Measurements from ENCODE around the gene PCCA. TPM values are rescaled to one million over a fixed set of nuclear protein-coding genes. Genes with fewer than 3 reads are reported as not detected.

PCCA gene
- polyA plus RNA-seq, 1 experiment = 22.6 TPM

GRCh38 chr13:100388923-100389322, 300.0 kb downstream of the PCCA start:
- ChIA-PET CTCF (interaction anchor here (1.0 kb wide), 1 partner anchor 18 kb away, joined by 3 read pairs; no protein-coding TSS in a partner anchor), POLR2A (no interaction called here)
- Histone ChIP-seq H3K9me3 (ENCODE audit: control insufficient read depth, insufficient read depth, low read length) (no peaks in the 10 kb centered on the region), H3K27ac (ENCODE audit: low read depth, low read length) (no peak overlapping the region), H3K4me3 (ENCODE audit: low read depth, low read length) (no peak overlapping the region), H3K27me3 (ENCODE audit: control insufficient read depth, insufficient read depth, low read length) (no peaks in the 10 kb centered on the region)
- no peak for TF ChIP-seq CTCF (IDR thresholded peaks at IDR 0.05; ENCODE audit: low read depth, low read length)
- no peak for DNase-seq (ENCODE audit: low read depth, low spot score)

DNA sequence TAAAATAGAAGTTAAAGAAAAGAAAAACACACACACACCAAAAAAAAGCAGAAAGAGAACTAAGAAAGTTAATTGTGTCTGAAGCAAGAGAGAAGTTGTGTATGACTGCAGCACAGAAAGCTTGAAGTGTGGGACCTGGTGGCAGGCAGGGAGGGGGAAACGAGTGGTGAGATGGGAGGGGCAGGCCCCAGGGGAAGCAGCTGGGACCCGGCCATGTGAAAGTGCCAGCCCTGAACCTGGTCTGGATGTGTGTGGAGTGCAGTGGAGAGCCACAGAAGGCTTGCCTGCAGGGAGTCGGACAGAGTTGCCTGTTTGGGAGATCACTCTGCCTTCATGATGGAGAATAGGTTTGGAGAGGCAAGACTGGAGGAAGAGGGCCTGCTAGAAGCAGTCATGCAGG, 300.7 kb downstream of the PCCA start:
- CTCF ChIA-PET = interaction anchor here (1.0 kb wide), 1 partner anchor 19 kb away, joined by 3 read pairs; no protein-coding TSS in a partner anchor
- TF ChIP-seq CTCF (IDR thresholded peaks at IDR 0.05; ENCODE audit: low read depth, low read length) = no peak
- no peak for DNase-seq (ENCODE audit: low read depth, low spot score)
- Histone ChIP-seq H3K9me3 (ENCODE audit: control insufficient read depth, insufficient read depth, low read length) (no peaks in the 10 kb centered on the region), H3K27ac (ENCODE audit: low read depth, low read length) (no peak overlapping the region), H3K4me3 (ENCODE audit: low read depth, low read length) (no peak overlapping the region), H3K27me3 (ENCODE audit: control insufficient read depth, insufficient read depth, low read length) (no peaks in the 10 kb centered on the region)
- POLR2A ChIA-PET = no interaction called here

- H3K27ac ChIP-seq (ENCODE audit: low read depth, low read length) = peak overlapping the region; percentile 94
- peak; percentile 98 for DNase-seq (ENCODE audit: low read depth, low spot score)
- ChIA-PET POLR2A (interaction anchor here (0.5 to 1.9 kb wide), 10 partner anchors 9 to 884 kb away, joined by 3 to 14 read pairs (median 7); partner anchors contain the start of gene PCCA), CTCF (interaction anchor here (0.7 to 1.9 kb wide), 3 partner anchors 68 to 477 kb away, joined by 3 to 5 read pairs (median 3); no protein-coding TSS in a partner anchor)
- H3K4me3 ChIP-seq (ENCODE audit: low read depth, low read length) = no peak overlapping the region
- no peaks in the 10 kb centered on the region for H3K27me3 ChIP-seq (ENCODE audit: control insufficient read depth, insufficient read depth, low read length)
- H3K9me3 ChIP-seq (ENCODE audit: control insufficient read depth, insufficient read depth, low read length) = no peaks in the 10 kb centered on the region
- no peak for TF ChIP-seq CTCF (IDR thresholded peaks at IDR 0.05; ENCODE audit: low read depth, low read length)
Measured at GRCh38 chr13:100392709-100393630, 304.1 kb downstream of the PCCA start.

GRCh38 chr13:100394005-100394695, 305.3 kb downstream of the PCCA start:
- DNase-seq (ENCODE audit: low read depth, low spot score) = peak; percentile 61
- Histone ChIP-seq H3K9me3 (ENCODE audit: control insufficient read depth, insufficient read depth, low read length) (no peaks in the 10 kb centered on the region), H3K27me3 (ENCODE audit: control insufficient read depth, insufficient read depth, low read length) (no peaks in the 10 kb centered on the region), H3K4me3 (ENCODE audit: low read depth, low read length) (peak overlapping the region; percentile 31), H3K27ac (ENCODE audit: low read depth, low read length) (peak overlapping the region; percentile 77)
- ChIA-PET POLR2A (interaction anchor here (0.6 to 1.9 kb wide), 2 partner anchors 305 to 555 kb away, joined by 3 to 14 read pairs; partner anchors contain the start of gene PCCA), CTCF (interaction anchor here (1.9 kb wide), 1 partner anchor 121 kb away, joined by 5 read pairs; no protein-coding TSS in a partner anchor)
- no peak for TF ChIP-seq CTCF (IDR thresholded peaks at IDR 0.05; ENCODE audit: low read depth, low read length)

Measured in AG04450 (cell line).